K562 (cell line): ENCODE measurements around the gene KRTAP5-4. TPM values are rescaled to one million over a fixed set of nuclear protein-coding genes. Genes with fewer than 3 reads are reported as not detected.

ENCODE experiments used
- ATAC-seq: fragments of 200-7000 bp; cut with Tn5 transposase; 3 replicates; pipeline ENCODE4 v1.9.1; 2020; ENCODE audit warnings: moderate library complexity
- BruUV-seq: library from RNA; stranded (reverse); fragments of 400-500 nt; replicated peaks from 2 replicates; lab custom pipeline; 2021; lab: Mats Ljungman, UMichigan
- CTCF ChIA-PET: fragments of 300-600 bp; formaldehyde crosslinking; extraction: SDS; loops from one replicate; lab custom pipeline; 2021; ENCODE audit warnings: low intra/inter-chr PET ratio; lab: Yijun Ruan, JAX
- POLR2A ChIA-PET: fragments of 300-600, 350-650 bp; sonication (Branson Sonifier 250); formaldehyde crosslinking; extraction: SDS; loops from one replicate; lab custom pipeline; 2021; ENCODE audit warnings: antibody characterized with exemption, inconsistent platforms; lab: Yijun Ruan, JAX
- DNase-seq, 4 experiments: peaks; one replicate each; pipeline versions ENCODE4 v3.0.0 to v3.0.0-alpha.2; 2011 to 2018; ENCODE audit warnings: low spot score in 3 of 4, mixed read lengths in 3 of 4; ENCODE audit errors: extremely low read depth in 1 of 4
- FAIRE-seq: peaks from 2 replicates; lab custom pipeline; 2011; peaks lifted over from hg19 to GRCh38; lab: Jason Lieb, UNC
- H2AFZ ChIP-seq: 2 replicates; pipeline ENCODE4 v1.6.0; 2011; ENCODE audit warnings: low read depth, low read length, control low read depth, inconsistent platforms
- H3K27ac ChIP-seq: fragments of 200-600 bp; 3 replicates; pipeline ENCODE4 v1.8.0; 2011; ENCODE audit warnings: low read depth, mild to moderate bottlenecking, control low read depth, inconsistent platforms, low read length, moderate library complexity, mixed read lengths; ENCODE audit errors: extremely low read depth
- H3K27me3 ChIP-seq, 2 experiments: fragments of 300-600 bp in 1 of 2; 2 replicates in 1 of 2; 3 replicates in 1 of 2; pipeline versions ENCODE4 v1.6.0 to v1.8.0; 2011; ENCODE audit warnings: inconsistent platforms in 2 of 2, low read length in 2 of 2, mild to moderate bottlenecking in 1 of 2, mixed read lengths in 1 of 2, moderate library complexity in 1 of 2; ENCODE audit not compliant: control insufficient read depth in 2 of 2, insufficient read depth in 2 of 2
- H3K36me3 ChIP-seq: fragments of 300-600 bp; 3 replicates; pipeline ENCODE4 v1.8.0; 2011; ENCODE audit warnings: mild to moderate bottlenecking, low read length, inconsistent platforms; ENCODE audit not compliant: control insufficient read depth, insufficient read depth
- H3K4me1 ChIP-seq, 2 experiments: fragments of 200-600 bp in 1 of 2; replicated peaks in 1 of 2; 2 replicates in 1 of 2; 3 replicates in 1 of 2; pipeline versions ENCODE4 v1.5.1 to v1.8.0; 2011; ENCODE audit warnings: inconsistent platforms in 2 of 2, low read length in 2 of 2, mild to moderate bottlenecking in 1 of 2, mixed read lengths in 1 of 2, moderate library complexity in 1 of 2; ENCODE audit not compliant: control insufficient read depth in 2 of 2, insufficient read depth in 2 of 2
- H3K4me2 ChIP-seq: 2 replicates; pipeline ENCODE4 v1.6.1; 2011; ENCODE audit warnings: low read length, control low read depth, inconsistent platforms, mixed read lengths; ENCODE audit not compliant: insufficient read depth
- H3K4me3 ChIP-seq: fragments of 200-600 bp; sonication (generic), shearing (Covaris generic); 2 replicates; pipeline ENCODE4 v1.5.1; 2016; ENCODE audit warnings: control low read depth, inconsistent platforms
- H3K79me2 ChIP-seq: fragments of 200-600 bp; 3 replicates; pipeline ENCODE4 v1.8.0; 2011; ENCODE audit warnings: low read length, inconsistent platforms; ENCODE audit not compliant: control insufficient read depth, insufficient read depth
- H3K9ac ChIP-seq, 2 experiments: 2 replicates each; pipeline versions ENCODE4 v1.6.0 to v1.6.1; 2011; ENCODE audit warnings: low read depth in 2 of 2, low read length in 2 of 2, control low read depth in 1 of 2, inconsistent platforms in 1 of 2, mild to moderate bottlenecking in 1 of 2, mixed read lengths in 1 of 2; ENCODE audit not compliant: insufficient read depth in 1 of 2
- H3K9me1 ChIP-seq: one replicate; pipeline ENCODE4 v1.6.0; 2011; ENCODE audit warnings: inconsistent platforms, mild to moderate bottlenecking, low read length, moderate library complexity; ENCODE audit not compliant: control insufficient read depth, insufficient read depth
- H3K9me3 ChIP-seq: replicated peaks from 2 replicates; pipeline ENCODE4 v1.5.1; 2011; ENCODE audit warnings: low read depth, low read length, inconsistent platforms; ENCODE audit not compliant: control insufficient read depth, insufficient read depth
- H4K20me1 ChIP-seq: replicated peaks from 2 replicates; pipeline ENCODE4 v1.6.1; 2011; ENCODE audit warnings: low read length, inconsistent platforms, mixed read lengths; ENCODE audit not compliant: control insufficient read depth, insufficient read depth
- ATF7 ChIP-seq: fragments of 450-650 bp; IDR thresholded peaks from 2 replicates; pipeline ENCODE4 v1.7.1; 2014; ENCODE audit warnings: mild to moderate bottlenecking, moderate library complexity
- BRF2 ChIP-seq: IDR thresholded peaks from 3 replicates; pipeline ENCODE4 v1.6.1; 2011; ENCODE audit warnings: borderline replicate concordance, mild to moderate bottlenecking; ENCODE audit not compliant: insufficient read length, insufficient read depth
- E2F6 ChIP-seq, 2 experiments: IDR thresholded peaks; 2 replicates each; pipeline ENCODE4 v1.6.1; 2011; ENCODE audit warnings: borderline replicate concordance in 1 of 2, control low read depth in 1 of 2, low read depth in 1 of 2, low read length in 1 of 2, mild to moderate bottlenecking in 1 of 2, mixed read lengths in 1 of 2, moderate library complexity in 1 of 2; ENCODE audit not compliant: insufficient read depth in 1 of 2, insufficient read length in 1 of 2, poor library complexity in 1 of 2, severe bottlenecking in 1 of 2; ENCODE audit errors: extremely low read depth in 1 of 2
- EP300 ChIP-seq: IDR thresholded peaks from 2 replicates; pipeline ENCODE4 v1.6.1; 2012; ENCODE audit warnings: low read length, improper control_type of control experiment
- HBP1 ChIP-seq: fragments of 450-650 bp; formaldehyde crosslinking; IDR thresholded peaks from 2 replicates; pipeline ENCODE4 v1.4.0; 2022; ENCODE audit warnings: missing genetic modification characterization
- HDAC6 ChIP-seq: IDR thresholded peaks from 2 replicates; pipeline ENCODE4 v1.6.1; 2012; ENCODE audit warnings: low read depth, mild to moderate bottlenecking, control low read depth, inconsistent platforms, low read length, moderate library complexity
- HNRNPH1 ChIP-seq: fragments of 200-400 bp; formaldehyde crosslinking; optimal IDR thresholded peaks from 2 replicates; pipeline ENCODE3; 2017; ENCODE audit warnings: low read depth, mild to moderate bottlenecking, low read length, moderate library complexity
- HSF4 ChIP-seq: fragments of 250-450 bp; sonication (Bioruptor Pico); IDR thresholded peaks from 2 replicates; pipeline ENCODE4 v2.1.2; 2022; ENCODE audit warnings: mild to moderate bottlenecking, moderate library complexity, borderline replicate concordance
- KDM4B ChIP-seq, 2 experiments: fragments of 450-650 bp in 1 of 2; sonication (generic) in 1 of 2; IDR thresholded peaks; 2 replicates each; pipeline ENCODE4 v1.6.1; 2016 to 2017; ENCODE audit warnings: borderline replicate concordance in 2 of 2, antibody characterized with exemption in 1 of 2, low read depth in 1 of 2, mild to moderate bottlenecking in 1 of 2
- PHF20 ChIP-seq: fragments of 450-650 bp; IDR thresholded peaks from 2 replicates; pipeline ENCODE4 v1.6.1; 2018; ENCODE audit not compliant: partially characterized antibody
- RHOXF2B ChIP-seq: fragments of 250-450 bp; sonication (Bioruptor Pico); conservative IDR thresholded peaks from 2 replicates; pipeline ENCODE4 v1.5.1; 2021
- WGBS: fragments of 100-300 bp; shearing (Covaris generic); methylation state at CpG from one replicate; pipeline ENCODE4 v1.1.6; 2016; ENCODE audit warnings: low coverage, mixed read lengths; ENCODE audit not compliant: insufficient coverage; ENCODE audit errors: missing lambda C conversion rate; 5-methylcytosine and 5-hydroxymethylcytosine counted together
- in situ Hi-C: fragments of 300-500 bp; cut with MboI; formaldehyde crosslinking; loops from 4 replicates; pipeline ENCODE4 v1.15.0; 2018; ENCODE audit warnings: inconsistent platforms, mixed read lengths
- intact Hi-C: fragments of 100-400 bp; cut with micrococcal nuclease; formaldehyde crosslinking; loops from 2 replicates; pipeline ENCODE4 v1.14.2; 2022
- polyA plus RNA-seq, 8 experiments: library from polyadenylated mRNA; depleted of rRNA in 4 of 8; stranded (reverse) in 5 of 8; unstranded in 3 of 8; fragments of >200 nt; fragmentation: Nextera tagmentation in 2 of 8; fragmentation: Illumina TruSeq in 1 of 8; extraction: Ambion mirVana in 2 of 8; extraction: Trizol in 1 of 8; gene quantifications; 2 replicates each; pipeline versions ENCODE4 v1.2.1 to v1.2.3, GENCODE V29; 2011 to 2014; ENCODE audit warnings: inconsistent platforms in 1 of 8, missing spikeins in 1 of 8
- total RNA-seq, 7 experiments: library from RNA; depleted of rRNA in 6 of 7; stranded (reverse); fragments of >200 nt in 6 of 7; fragmentation: Illumina TruSeq in 2 of 7; extraction: Trizol in 2 of 7; gene quantifications; 2 replicates each; pipeline versions ENCODE4 v1.2.1 to v1.2.3, GENCODE V29; 2011 to 2021; ENCODE audit warnings: low replicate concordance in 1 of 7

The KRTAP5-4 gene
- total and polyA plus RNA-seq, 9 of the 15 experiments (the other 6 are each of a cell fraction or from before 2014, with no cell fraction given): not detected

DNA sequence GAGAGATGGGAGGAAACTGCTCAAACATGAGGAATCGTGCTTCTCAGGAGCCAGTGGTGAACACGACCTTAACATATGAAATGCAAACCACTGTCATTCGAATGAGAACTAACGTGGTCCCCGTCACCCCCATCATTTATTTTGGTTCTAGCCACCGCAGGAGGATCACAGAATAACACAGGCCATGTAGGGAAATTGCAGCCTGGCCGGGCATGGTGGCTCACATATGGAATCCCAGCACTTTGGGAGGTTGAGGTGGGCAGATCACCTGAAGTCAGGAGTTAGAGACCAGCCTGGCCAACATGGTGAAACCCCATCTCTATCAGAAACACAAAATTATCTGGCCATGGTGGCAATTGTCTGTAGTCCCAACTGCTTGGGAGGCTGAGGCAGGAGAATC, 34.7 kb upstream of the KRTAP5-4 start (continued):
- TF ChIP-seq HNRNPH1: no peak
- no peak for TF ChIP-seq PHF20
- no peak for TF ChIP-seq HBP1 (CRISPR knock-in tag)
- TF ChIP-seq HDAC6: no peak
- no peak for TF ChIP-seq EP300
- TF ChIP-seq, all 486 proteins: peak for 0

GRCh38 chr11:1656061-1656441, 34.1 kb upstream of the KRTAP5-4 start:
- ChIA-PET CTCF (no interaction called here), POLR2A (no interaction called here)
- FAIRE-seq (no peak), ATAC-seq (no peak), DNase-seq (no peak)
- Histone ChIP-seq H3K4me3 (no peak overlapping the region), H3K36me3 (no peaks in the 10 kb centered on the region), H3K9ac (no peak overlapping the region), H3K9me1 (no peaks in the 10 kb centered on the region), H3K79me2 (no peaks in the 10 kb centered on the region), H3K4me2 (no peak overlapping the region), H3K27me3 (peaks cover 39 to 88% of the 10 kb centered on the region in 2 experiments), H2AFZ (no peak overlapping the region), H3K9me3 (no peaks in the 10 kb centered on the region), H4K20me1 (peaks cover 9% of the 10 kb centered on the region), H3K27ac (no peak overlapping the region), H3K4me1 (peaks cover 0 to 10% of the 10 kb centered on the region in 2 experiments; a peak in 2 of 5 replicates)
- no TSS peak for BruUV-seq
- intact Hi-C loops: no loop called here
- TF ChIP-seq KDM4B (IDR thresholded peaks at IDR 0.05; ENCODE audit: borderline replicate concordance in 2 of 2, low read depth in 1 of 2) (no peak), E2F6 (IDR thresholded peaks at IDR 0.05; ENCODE audit: borderline replicate concordance in 1 of 2, extremely low read depth in 1 of 2, insufficient read depth in 1 of 2, insufficient read length in 1 of 2, low read depth in 1 of 2, low read length in 1 of 2, poor library complexity in 1 of 2, severe bottlenecking in 1 of 2) (no peak), ATF7 (no peak), HSF4 (CRISPR knock-in tag) (no peak), BRF2 (no peak), RHOXF2B (CRISPR knock-in tag) (no peak)
- WGBS: 3% methylated on average over 8 of the region's 9 CpGs
- in situ Hi-C loops: loop anchor here (5.0 kb wide), 1 partner anchor 36 kb away; no protein-coding TSS in a partner anchor
